GM19397 (cell line): ENCODE data around the gene HEXD.
"Not testable (repeated sequence)": the region's sequence is repeated elsewhere in the genome, so short reads cannot be mapped to it uniquely, and the experiment has no call there.

Experiments used
- ATAC-seq: cut with Tn5 transposase; IDR thresholded peaks from one replicate; pipeline ENCODE4 v1.9.1; 2021; ENCODE audit warnings: mild to moderate bottlenecking, moderate library complexity; ENCODE audit not compliant: unreplicated experiment

The HEXD gene

DNA sequence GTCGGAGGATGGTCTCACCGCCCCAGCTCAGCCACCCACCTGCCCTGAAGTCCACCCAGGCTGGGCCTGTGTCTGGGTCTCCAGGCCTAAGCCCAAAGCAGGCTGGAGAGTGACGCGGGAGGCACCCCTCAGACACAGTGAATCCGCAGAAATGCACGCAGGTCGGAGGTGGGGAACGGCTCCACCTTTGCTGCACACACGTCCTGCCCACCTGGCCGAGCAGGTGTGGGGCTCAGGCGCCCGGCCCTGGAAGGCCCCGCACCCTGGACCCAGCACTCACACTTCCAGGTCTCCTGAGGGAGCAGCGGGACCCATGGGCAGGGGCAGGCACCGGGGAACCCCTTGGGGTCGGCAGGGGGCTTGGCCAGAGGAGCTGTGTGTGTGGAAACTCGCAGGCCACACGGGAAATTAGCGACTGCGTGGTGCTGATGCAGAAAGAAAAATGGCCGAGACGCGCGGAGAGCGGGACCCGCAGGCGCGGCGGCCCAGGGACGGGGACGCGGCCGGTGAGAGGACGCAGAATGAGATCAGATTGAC is 21.8 kb downstream of the HEXD start:
- no peak for ATAC-seq

DNA sequence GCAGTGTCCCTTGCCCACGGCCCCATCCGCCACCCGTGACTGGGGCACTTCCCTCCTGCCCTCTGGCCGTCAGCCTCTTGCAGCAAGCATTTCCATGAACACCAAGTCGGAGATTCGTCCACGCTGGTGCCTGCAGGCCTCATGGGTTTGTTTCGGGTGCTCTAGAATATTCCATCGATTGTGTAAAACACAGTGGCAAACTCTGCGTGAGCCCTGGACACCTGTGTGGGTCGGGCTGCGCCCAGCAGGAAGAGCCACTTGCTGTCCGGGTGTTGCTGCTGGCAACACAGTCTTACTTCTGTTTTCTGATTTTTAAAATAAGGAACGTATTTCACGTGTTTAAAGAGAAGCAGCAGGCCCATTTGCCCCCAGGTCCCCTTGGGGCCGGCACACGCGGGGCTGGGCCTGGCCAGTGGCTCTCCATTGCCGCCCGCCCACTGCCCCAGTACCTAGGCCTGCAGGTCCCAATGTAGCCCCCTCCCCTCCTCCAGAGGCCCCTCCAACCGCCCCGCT is 22.4 kb downstream of the HEXD start:
- no peak for ATAC-seq

DNA sequence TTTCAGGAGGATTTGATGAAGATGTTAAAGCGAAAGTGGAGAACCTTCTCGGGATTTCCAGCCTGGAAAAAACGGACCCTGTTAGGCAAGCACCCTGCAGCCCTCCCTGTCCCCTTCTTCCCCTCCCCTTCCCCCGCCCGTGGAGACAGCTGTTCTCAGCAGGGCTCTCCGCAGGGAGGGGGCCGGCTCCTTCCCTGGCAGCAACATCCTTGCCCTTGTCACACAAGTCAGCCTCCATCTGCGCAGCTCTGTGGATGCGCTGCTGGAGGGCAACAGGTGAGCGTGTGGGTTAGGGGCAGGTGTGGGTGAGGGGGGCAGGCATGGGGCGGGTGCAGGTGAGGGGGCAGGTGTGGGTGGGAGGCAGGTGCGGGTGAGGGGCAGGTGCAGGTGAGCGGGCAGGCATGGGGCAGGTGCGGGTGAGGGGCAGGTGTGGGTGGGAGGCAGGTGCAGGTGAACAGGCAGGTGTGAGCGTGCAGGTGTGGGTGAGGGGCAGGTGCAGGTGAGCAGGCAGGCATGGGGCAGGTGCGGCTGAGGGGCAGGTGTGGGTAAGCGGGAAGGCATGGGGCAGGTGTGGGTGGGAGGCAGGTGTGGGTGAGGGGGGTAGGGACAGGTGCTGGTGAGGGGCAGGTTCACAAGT is 23.0 kb downstream of the HEXD start:
- ATAC-seq: no peak

GRCh38 chr17:82441691-82442487 is 23.7 kb downstream of the HEXD start:
- no peak for ATAC-seq

DNA sequence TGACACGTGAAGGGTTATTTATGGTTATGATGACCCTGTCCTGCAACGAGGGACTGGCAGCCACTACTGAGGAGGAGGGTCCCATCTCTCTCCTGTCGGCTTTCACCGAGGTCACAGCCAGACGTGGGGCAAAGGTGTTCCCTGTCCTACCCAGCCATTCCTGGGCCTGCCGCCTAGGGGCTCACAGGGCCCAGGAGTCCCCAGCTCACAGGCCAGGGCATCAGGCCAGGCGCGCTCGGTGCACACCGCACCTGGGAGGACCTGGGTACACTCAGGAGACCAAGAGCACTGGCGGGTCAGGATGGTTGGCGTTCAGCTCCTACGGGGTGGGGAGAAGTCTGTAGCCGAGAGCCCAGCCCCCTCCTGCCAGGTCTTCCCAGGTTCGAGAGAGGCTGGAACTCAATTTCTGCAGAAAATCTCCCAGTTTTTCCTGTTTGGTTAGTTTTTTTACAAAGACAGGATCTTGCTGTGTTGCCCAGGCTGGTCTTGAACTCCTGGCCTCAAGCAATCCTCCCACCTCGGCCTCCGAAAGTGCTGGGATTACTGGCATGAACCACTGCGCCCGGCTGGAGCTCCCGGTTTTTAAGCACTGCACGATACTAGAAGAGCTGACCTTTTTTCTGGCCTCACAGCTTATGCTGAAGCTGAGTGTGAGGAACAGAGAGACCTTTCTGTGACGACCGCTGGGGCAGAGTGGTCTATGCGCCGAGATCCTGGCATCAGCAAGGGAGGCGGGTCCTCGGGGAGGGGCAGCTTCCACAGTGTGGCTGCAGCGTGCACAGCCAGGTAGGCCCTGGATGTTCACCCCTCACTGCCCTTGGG is 24.7 kb downstream of the HEXD start:
- ATAC-seq: no peak

DNA sequence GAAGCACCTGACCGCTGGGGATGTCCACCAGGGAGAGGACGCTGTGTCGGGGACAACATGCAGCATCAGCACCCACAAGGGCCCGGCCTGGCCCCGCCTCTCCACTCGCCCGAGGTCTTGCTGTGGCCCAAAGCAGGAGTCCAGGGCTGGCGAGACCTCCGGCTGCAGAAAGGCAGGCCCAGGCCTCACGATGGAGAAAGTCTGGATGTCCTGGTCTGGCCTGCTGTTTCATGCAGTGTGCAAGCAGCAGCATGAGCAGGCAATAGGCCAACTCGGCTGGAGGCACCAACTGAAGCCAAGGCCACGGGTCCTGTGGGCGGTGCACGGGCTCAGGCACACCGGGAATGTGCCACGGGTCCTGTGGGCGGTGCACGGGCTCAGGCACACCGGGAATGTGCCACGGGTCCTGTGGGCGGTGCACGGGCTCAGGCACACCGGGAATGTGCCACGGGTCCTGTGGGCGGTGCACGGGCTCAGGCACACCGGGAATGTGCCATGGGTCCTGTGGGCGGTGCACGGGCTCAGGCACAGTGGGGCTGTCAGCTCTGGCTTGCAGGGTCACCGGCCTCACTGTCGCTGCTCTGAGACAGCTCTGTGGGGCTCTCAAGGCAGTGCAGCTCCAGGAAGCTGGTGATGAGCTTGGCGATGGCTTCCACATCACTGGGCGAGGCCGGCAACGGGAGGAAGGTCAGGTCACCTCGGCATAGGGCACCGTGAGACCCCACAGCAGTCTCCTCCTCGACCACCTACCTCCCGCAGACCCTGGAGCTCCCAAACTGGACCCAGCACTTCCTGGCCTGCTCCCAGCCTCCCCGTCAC is 25.5 kb downstream of the HEXD start:
- ATAC-seq: no peak

- no peak for ATAC-seq
Observed at GRCh38 chr17:82444284-82444893, 26.2 kb downstream of the HEXD start.

GRCh38 chr17:82444941-82445521 is 26.9 kb downstream of the HEXD start:
- ATAC-seq: no peak

GRCh38 chr17:82445542-82445941 is 27.4 kb downstream of the HEXD start:
- no peak for ATAC-seq

DNA sequence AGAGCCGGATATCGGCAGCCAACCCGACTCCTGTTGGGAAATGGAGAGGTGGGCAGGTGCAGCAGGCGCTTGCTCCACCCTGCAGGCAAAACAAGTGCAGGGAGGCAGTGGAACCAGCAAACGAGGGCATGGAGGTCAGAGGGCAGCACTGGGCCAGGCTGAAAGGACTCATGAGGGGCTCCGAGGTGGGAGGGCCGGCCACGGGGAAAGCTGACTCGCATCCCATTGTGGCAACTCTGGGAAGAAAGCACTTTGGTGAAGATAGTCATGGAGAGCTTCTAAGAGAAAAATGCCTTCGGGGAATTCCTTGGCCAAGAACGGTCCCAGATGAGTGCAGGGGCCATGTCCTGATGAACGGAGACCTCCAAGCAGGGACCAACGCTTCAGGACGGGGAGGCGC is 28.0 kb downstream of the HEXD start:
- ATAC-seq: no peak

DNA sequence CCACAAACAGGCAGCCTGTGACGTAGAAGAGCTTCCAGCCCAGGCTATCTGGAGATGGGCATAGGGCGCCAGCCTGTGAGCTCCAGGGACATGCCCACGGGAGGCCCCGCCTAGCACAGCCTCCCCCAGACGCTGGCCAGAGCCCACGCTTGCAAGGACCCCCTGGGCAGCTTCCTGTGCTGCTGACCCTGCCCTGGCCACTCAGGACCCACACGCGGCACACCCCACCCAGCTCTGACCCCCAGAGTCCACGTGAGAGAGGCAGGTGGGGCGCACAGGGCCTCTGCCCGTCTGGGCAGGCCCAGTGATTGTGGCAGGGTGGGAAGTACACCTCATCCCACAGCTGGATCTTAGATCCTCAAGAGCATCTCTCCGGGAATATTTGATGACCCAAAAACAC is 28.5 kb downstream of the HEXD start:
- ATAC-seq: no peak

DNA sequence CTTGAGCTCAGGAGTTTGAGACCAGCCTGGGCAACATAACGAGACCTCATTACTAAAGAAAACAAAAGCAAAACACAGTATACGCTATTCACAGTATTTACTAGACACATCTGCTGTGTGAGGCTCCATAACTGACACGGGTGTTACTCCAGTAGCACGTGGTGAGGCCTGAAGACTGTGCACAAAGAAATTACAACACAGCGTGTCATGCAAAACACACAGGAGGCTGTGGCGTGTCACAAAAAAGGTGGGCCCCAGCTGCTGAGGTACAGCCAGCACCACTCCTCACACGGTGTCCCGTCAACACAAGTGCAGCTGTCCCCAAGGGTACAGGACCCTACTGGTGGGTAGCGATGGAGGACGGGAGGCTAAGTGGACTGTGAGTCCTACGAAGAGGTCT is 29.7 kb downstream of the HEXD start:
- no peak for ATAC-seq

DNA sequence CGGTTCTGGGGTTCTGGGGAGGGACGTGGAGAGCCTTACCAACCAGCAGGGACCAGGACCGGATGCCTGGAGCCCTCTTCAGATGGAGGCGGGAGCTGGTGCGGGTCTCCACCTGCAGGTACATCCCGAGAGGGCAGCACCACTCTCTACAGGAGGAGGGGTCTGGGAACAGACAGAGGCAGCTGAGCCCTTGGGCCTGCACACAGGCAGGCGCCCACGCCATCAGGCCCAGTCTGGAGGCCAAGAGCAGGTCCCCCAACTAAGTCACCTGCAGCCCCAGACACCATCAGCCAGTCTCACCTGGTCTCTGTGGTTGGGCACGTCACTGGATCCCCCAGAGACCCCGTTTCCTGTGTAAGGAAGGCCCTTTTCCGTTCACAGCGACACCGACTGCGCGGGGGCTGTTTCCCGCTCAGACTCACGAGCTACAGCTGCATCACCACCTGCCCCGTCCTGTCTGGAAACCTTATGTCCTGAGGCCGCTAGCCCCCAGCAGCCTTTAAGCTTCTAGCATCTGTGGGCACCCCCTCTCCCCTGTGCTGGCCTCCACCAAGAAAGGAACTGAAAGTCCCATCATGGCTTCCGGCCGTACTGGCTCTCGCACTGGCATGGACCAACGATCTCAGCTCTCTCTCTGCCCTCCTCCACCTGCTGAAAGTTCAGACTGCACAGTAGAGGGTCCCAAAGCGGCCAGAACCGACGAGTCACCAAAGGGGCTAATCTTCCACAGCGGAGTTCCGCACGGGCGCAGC is 31.2 kb downstream of the HEXD start:
- peak; percentile 54 for ATAC-seq

DNA sequence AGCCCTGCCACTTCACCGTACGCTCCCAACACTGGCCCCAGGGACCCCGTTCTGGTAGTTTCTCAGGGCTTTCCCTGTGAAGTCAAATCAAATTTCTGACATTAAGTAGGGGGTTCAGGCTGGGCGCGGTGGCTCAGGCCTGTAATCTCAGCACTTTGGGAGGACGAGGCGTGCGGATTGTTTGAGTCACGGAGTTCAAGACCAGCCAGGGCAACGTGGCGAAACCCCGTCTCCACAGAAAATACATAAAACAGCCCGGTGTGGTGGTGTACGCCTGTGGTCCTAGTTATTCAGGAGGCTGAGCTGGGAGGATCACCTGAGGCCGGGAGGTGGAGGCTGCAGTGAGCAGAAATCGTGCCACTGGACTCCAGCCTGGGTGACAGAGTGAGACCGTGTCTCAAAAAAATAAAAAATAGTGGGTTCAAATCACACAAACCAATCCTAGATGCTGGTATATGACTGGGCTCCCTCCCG is 31.8 kb downstream of the HEXD start:
- ATAC-seq: no peak

DNA sequence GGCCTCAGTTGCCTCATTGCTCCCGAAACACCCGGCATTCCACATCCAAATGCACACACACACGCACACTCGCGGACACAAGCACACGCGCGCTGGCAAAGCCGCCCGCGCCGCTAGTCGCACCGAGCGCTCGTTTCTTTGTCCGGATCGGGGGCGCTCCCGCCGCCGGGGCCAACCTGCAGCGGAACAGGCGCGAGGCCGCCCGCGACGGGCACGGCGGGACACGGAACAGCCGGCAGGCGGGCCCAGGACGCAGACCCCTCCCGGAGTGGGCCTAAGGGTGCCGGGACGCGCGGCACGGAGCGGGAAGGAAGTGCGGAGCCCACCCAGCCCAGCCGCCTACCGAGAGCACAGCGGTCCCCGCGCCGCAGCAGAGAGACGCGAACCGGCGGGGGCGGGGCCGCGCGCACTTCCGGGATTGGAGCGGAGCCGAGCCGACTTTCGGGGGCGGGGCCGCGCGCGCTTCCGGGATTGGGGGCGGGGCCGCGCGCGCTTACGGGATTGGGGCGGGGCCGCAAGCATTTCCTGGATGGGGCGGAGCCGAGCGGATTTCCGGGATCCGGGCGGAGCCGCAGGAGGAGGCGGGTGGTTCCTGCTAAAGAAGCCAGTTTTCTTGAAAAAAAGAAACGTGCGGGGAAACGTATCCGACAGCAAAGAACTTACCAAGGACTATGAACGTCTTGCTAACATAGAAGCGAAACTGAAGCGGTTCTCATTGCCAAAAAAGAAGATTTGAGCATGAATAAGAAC is 32.4 kb downstream of the HEXD start, which contains the start of gene CYBC1:
CYBC1 (minus strand) TSS at position 396 of the 750 bp plus-strand sequence. CDS start 1,498 bp downstream, outside the sequence.
- peak; percentile 63 for ATAC-seq

DNA sequence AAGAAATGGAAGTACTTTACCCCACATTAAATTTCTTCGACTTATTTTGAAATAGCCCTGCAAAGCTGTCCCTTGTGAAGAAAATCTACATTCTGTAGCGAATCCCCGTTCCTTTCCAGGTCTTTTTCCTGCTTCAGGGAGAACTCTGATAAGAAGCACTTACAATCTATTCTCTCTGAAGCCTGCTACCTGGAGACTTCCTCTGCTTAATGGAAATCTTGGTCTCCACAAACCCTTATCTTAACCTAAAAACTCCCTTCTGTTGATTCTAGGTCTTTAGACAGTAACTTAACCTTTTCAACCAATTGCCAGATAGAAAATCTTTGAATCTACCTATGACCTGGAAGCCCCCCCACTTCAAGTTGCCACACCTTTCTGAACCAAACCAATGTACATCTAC is 34.0 kb downstream of the HEXD start:
- ATAC-seq: no peak

DNA sequence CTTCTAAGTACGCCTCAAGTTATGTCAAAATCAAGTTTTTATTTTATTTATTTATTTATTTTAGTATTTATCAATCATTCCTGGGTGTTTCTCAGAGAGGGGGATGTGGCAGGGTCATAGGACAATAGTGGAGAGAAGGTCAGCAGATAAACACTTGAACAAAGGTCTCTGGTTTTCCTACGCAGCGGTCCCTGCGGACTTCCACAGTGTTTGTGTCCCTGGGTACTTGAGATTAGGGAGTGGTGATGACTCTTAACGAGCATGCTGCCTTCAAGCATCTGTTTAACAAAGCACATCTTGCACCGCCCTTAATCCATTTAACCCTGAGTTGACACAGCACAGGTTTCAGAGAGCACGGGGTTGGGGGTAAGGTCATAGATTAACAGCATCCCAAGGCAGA is 35.0 kb downstream of the HEXD start:
- not testable (repeated sequence) for ATAC-seq

DNA sequence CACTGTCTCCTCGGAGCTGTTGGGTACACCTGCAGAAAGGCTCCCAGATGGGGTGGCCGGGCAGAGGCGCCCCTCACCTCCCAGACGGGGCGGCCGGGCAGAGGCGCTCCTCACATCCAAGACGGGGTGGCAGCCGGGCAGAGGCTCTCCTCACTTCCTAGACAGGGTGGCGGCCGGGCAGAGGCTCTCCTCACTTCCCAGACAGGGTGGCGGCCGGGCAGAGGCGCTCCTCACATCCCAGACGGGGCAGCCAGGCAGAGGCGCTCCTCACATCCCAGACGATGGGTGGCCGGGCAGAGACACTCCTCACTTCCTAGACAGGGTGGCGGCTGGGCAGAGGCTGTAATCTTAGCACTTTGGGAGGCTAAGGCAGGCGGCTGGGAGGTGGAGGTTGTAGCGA is 35.6 kb downstream of the HEXD start:
- not testable (repeated sequence) for ATAC-seq
